BE2C (cell line): ENCODE measurements around the gene SRCIN1.
A peak's percentile ranks its signal among the peaks of the same experiment; 100 is the strongest.

Experiments
- DNase-seq: peaks from one replicate; pipeline ENCODE4 v3.0.0-alpha.2; 2020
- H3K27me3 ChIP-seq: fragments of 250-450 bp; sonication (Bioruptor Pico); 2 replicates; pipeline ENCODE4 v1.5.1; 2020; ENCODE audit warnings: mild to moderate bottlenecking
- H3K36me3 ChIP-seq: fragments of 250-450 bp; sonication (Bioruptor Pico); 2 replicates; pipeline ENCODE4 v1.5.1; 2020; ENCODE audit warnings: mild to moderate bottlenecking
- H3K4me1 ChIP-seq: fragments of 250-450 bp; sonication (Bioruptor Pico); 2 replicates; pipeline ENCODE4 v1.5.1; 2020
- H3K4me3 ChIP-seq: 2 replicates; pipeline ENCODE4 v1.5.1; 2011; ENCODE audit warnings: low read depth, low read length
- H3K9me3 ChIP-seq: fragments of 250-450 bp; sonication (Bioruptor Pico); 2 replicates; pipeline ENCODE4 v1.5.1; 2020
- TF ChIP-seq, protein P1 (sequence below): IDR thresholded peaks from 2 replicates; pipeline ENCODE4 v1.5.1; 2012; ENCODE audit warnings: mild to moderate bottlenecking, low read depth, low read length

The SRCIN1 gene

DNA sequence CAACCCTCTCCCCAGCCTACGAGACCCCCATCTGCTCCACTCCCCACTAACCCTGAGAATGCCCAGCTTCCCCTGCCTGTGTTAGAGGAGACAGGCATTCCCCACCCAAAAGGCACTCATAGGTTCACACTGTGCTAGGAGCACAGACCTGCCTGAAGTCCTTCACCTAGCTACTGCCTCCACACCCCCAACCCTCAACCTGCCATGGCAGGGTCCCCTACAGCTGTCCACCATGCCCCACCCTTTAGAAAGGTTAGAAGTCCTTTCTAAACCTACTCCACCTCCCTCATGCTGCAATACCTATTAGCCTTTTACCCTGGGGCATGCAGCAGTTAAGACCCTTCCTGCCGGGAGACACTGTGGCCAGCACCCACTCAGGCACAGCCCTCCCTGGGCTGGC, 9.1 kb downstream of the SRCIN1 start:
- TF ChIP-seq, protein P1, sequence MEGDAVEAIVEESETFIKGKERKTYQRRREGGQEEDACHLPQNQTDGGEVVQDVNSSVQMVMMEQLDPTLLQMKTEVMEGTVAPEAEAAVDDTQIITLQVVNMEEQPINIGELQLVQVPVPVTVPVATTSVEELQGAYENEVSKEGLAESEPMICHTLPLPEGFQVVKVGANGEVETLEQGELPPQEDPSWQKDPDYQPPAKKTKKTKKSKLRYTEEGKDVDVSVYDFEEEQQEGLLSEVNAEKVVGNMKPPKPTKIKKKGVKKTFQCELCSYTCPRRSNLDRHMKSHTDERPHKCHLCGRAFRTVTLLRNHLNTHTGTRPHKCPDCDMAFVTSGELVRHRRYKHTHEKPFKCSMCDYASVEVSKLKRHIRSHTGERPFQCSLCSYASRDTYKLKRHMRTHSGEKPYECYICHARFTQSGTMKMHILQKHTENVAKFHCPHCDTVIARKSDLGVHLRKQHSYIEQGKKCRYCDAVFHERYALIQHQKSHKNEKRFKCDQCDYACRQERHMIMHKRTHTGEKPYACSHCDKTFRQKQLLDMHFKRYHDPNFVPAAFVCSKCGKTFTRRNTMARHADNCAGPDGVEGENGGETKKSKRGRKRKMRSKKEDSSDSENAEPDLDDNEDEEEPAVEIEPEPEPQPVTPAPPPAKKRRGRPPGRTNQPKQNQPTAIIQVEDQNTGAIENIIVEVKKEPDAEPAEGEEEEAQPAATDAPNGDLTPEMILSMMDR = no peak
- H3K4me1 ChIP-seq = peaks cover 24% of the 10 kb centered on the region
- H3K9me3 ChIP-seq = no peaks in the 10 kb centered on the region
- H3K27me3 ChIP-seq = no peaks in the 10 kb centered on the region
- no peak overlapping the region for H3K4me3 ChIP-seq
- no peaks in the 10 kb centered on the region; the same call in 1 of the 2 replicates for H3K36me3 ChIP-seq
- no peak for DNase-seq

DNA sequence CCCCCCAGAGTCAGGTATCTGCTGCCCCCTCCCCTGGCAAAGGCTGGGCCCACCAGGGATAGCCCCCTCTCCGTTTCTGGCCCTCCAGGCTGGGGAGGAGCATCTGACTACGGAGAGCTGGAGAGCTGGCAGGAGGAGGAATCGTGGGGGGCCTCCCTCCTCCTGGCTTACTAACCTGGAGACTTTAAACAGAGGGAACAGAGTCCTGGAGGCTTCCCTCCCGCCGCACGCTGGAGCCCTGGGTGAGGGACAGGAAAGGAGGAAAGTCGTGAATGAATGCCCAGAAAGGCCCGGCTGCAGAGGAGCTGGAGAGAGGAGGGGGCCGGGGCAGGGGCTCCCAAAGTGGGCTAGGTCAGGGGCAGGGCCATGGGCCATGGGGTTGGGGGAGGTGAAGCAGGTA, 9.9 kb downstream of the SRCIN1 start:
- Histone ChIP-seq H3K4me3 (no peak overlapping the region), H3K27me3 (no peaks in the 10 kb centered on the region), H3K4me1 (peaks cover 24% of the 10 kb centered on the region), H3K9me3 (no peaks in the 10 kb centered on the region), H3K36me3 (no peaks in the 10 kb centered on the region; the same call in 1 of the 2 replicates)
- TF ChIP-seq, protein P1 = no peak
- DNase-seq = no peak

DNA sequence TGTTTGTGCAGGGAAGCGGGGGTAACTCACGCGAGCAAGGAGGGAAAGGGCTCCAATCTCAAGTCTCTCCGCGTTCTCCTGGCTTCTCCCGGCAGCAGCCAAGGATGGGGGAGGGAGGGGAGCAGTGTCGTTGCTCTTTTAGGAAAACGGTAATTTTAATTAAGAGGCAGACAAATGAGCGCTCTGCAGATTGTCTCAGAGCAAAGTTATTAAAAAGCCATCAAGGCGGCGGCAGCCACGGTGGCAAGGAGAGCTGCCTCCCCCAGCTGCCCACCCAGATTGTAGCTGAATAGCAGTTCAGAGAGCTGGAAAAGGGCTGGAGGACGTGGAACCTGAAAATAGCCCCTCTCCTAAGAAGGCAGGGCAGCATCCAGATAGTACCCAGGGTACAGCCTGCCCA, 11.6 kb downstream of the SRCIN1 start:
- no peaks in the 10 kb centered on the region for H3K27me3 ChIP-seq
- H3K9me3 ChIP-seq = no peaks in the 10 kb centered on the region
- TF ChIP-seq, protein P1 = no peak
- DNase-seq = no peak
- peaks cover 17% of the 10 kb centered on the region for H3K4me1 ChIP-seq
- H3K36me3 ChIP-seq = no peaks in the 10 kb centered on the region; the same call in 1 of the 2 replicates
- H3K4me3 ChIP-seq = no peak overlapping the region

DNA sequence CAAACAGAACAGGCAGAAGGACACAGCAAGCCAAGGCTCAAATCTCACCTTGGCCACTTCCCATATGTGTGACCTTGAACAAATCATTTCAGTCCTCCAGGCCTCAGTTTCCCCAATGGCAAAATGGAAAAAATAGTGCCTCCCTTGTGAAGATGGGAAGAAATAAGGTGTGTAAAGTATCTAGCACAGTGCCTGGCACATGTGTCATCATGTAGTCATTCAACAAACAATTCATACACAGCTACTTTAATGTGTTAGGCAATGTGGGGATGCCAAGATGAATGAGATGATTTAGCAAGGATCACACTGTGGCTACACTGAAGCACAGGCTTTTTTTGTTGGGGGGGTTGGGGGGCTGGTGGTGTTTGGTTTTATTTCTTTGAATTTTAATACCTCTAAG, 13.3 kb downstream of the SRCIN1 start:
- Histone ChIP-seq H3K36me3 (no peaks in the 10 kb centered on the region), H3K9me3 (no peaks in the 10 kb centered on the region), H3K27me3 (no peaks in the 10 kb centered on the region), H3K4me3 (no peak overlapping the region), H3K4me1 (peaks cover 22% of the 10 kb centered on the region)
- no peak for DNase-seq
- TF ChIP-seq, protein P1 = no peak

DNA sequence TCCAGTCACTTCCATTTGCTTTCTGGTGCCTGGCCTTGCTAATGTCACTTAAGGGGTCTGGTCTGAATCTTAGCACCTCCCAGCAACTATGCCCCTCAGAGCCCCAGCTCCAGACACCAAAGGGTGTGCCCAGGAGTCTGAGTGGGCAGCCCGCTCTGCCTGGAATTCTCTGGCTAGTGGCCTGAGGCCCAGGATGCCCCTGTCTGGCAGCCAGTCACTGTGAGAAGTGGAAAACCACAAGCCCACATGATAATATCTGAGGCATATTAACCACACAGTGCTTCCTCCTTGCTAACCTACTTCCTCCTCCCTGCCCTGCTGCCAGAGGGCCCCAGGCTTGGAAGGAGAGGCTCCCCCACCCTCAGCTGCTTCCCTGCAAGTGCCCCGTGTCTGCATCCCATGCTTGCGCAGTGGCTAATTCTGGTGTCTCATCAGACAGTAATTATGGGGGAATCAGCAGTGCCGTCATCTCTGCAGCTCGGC, 14.0 kb downstream of the SRCIN1 start:
- TF ChIP-seq, protein P1 = no peak
- DNase-seq = peak; percentile 41
- H3K9me3 ChIP-seq = no peaks in the 10 kb centered on the region
- H3K4me1 ChIP-seq = peaks cover 22% of the 10 kb centered on the region
- no peaks in the 10 kb centered on the region for H3K27me3 ChIP-seq
- no peaks in the 10 kb centered on the region for H3K36me3 ChIP-seq
- no peak overlapping the region for H3K4me3 ChIP-seq

DNA sequence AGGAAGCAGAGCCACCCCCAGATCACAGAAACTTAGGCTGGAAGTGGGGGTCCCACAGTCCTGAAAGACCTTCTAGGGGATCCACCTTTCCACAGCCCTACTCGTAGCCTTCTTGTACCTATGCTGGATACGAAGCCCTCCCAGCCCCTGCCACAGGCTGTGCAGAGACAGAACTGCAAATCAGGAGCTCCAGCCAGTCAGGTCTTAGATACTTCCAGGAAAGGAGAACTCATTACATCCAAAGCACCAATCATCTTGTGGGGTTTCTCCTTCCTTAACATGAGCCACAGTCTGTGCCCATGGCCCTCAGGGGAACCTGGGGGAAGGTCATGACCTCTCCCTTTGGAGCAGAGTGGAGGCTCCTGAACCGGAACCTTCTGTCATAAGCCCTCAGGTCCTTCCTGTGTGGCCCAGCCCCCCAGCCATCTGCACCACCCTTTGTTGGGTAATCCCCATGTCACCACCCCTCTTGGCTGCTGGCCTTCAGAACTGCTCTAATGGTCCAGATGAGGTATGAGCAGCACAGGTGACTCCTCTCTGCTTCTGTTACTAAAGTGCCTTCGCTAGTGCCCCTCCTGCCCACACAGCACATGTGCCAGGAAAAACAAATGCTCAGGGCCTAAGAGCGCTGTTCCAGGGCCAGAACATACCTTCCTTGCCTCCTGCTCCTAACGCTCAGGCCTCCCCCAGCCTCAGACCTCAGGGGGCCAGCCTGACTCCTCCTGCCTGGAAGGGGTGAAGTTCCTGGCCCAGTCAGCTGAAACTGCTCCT, 14.6 kb downstream of the SRCIN1 start:
- Histone ChIP-seq H3K9me3 (no peaks in the 10 kb centered on the region), H3K4me3 (no peak overlapping the region), H3K27me3 (no peaks in the 10 kb centered on the region), H3K36me3 (no peaks in the 10 kb centered on the region), H3K4me1 (peaks cover 22% of the 10 kb centered on the region)
- DNase-seq = peak; percentile 44
- TF ChIP-seq, protein P1 = no peak
